Heart right ventricle (tissue), 16 donors: ENCODE data around the gene HELT. TPM values are rescaled to one million over a fixed set of nuclear protein-coding genes. Genes with fewer than 3 reads are reported as not detected.

Experiments used
- ATAC-seq, 8 donors: fragments of 200-7000 bp; cut with Tn5 transposase; one replicate each; pipeline ENCODE4 v1.9.1; 2020; ENCODE audit warnings: mild to moderate bottlenecking in 8 of 8, moderate library complexity in 8 of 8, moderate number of reproducible peaks in 1 of 8
- DNase-seq, 2 donors: peaks; one replicate each; pipeline ENCODE4 v3.0.0-alpha.2; 2020
- H3K27ac ChIP-seq, 10 donors: fragments of 200-600 bp; sonication (generic) in 2 of 10; one replicate each; pipeline versions ENCODE4 v1.5.0 to v1.8.0; 2020 to 2022; ENCODE audit warnings: mild to moderate bottlenecking in 3 of 10
- H3K27me3 ChIP-seq, 7 donors: fragments of 200-600 bp; one replicate each; pipeline ENCODE4 v1.8.0; 2021 to 2022; ENCODE audit warnings: mild to moderate bottlenecking in 2 of 7
- H3K36me3 ChIP-seq, 9 donors: fragments of 200-600 bp; sonication (generic) in 1 of 9; one replicate each; pipeline versions ENCODE4 v1.5.0 to v1.8.0; 2020 to 2022; ENCODE audit warnings: mild to moderate bottlenecking in 2 of 9
- H3K4me1 ChIP-seq, 9 donors: fragments of 200-600 bp; sonication (generic) in 1 of 9; one replicate each; pipeline versions ENCODE4 v1.5.0 to v1.8.0; 2020 to 2022; ENCODE audit warnings: mild to moderate bottlenecking in 4 of 9
- H3K4me3 ChIP-seq, 10 donors: fragments of 200-600 bp; sonication (generic) in 2 of 10; one replicate each; pipeline versions ENCODE4 v1.5.0 to v1.8.0; 2020 to 2022; ENCODE audit warnings: mild to moderate bottlenecking in 7 of 10, moderate library complexity in 2 of 10
- H3K9me3 ChIP-seq, 11 donors: fragments of 200-600 bp in 10 of 11; sonication (generic) in 2 of 11; one replicate each; pipeline versions ENCODE4 v1.5.0 to v1.8.0; 2013 to 2022; ENCODE audit warnings: mild to moderate bottlenecking in 2 of 11, control low read depth in 1 of 11, moderate library complexity in 1 of 11
- CTCF ChIP-seq, 9 donors: fragments of 200-600 bp; sonication (generic) in 2 of 9; IDR thresholded peaks; one replicate each; pipeline versions ENCODE4 v1.5.0 to v1.8.0; 2021 to 2022; ENCODE audit warnings: antibody characterized with exemption in 9 of 9, mild to moderate bottlenecking in 5 of 9, moderate library complexity in 1 of 9
- WGBS, 2 donors: extraction: QIAGEN DNeasy Blood & Tissue Kit; methylation state at CpG; one replicate each; pipeline ENCODE4 v1.1.7; 2013; ENCODE audit warnings: inconsistent platforms in 1 of 2; 5-methylcytosine and 5-hydroxymethylcytosine counted together
- intact Hi-C, 10 donors: fragments of 100-400 bp; cut with DNase I; formaldehyde crosslinking; loops; one replicate each; pipeline versions ENCODE4 v1.11.1 to v1.14.2; 2022
- polyA plus RNA-seq, 2 donors: library from polyadenylated mRNA; stranded (reverse); fragments of 200-250 nt; gene quantifications; one replicate each; pipeline ENCODE4 v1.2.3, GENCODE V29; 2013
- total RNA-seq, 10 donors: library from RNA; stranded (reverse); fragmentation: NEBNext Ultra II Directional in 3 of 10; extraction: Animal tissue kit (Norgen Biotek cat#: 25700) in 3 of 10; gene quantifications; one replicate each; pipeline versions ENCODE4 v1.2.1 to v1.2.4, GENCODE V29; 2021 to 2023
- donor health status: Arrhythmogenic right ventricular cardiomyopathy.
- donor health status: ischemic (EF 13 %, LVEDD 7.1; RV severe dilation, severe dysfunction).
- donor health status: healthy with polysubstance abuse.
- donor health status: DM: no; HTN: yes; CAD: no.
- donor health status: DM: no; HTN: no; CAD: no.
- donor health status: ischemic (EF 25% LVEDD 6.9; RV normal size, moderate dysfunction).
- donor health status: ischemic (EF 25% LVEDD 5.7; RV mildly dilated, moderate dysfunction).
- donor health status: healthy.
- donor health status: DM: yes; HTN: yes; CAD: no.
- donor health status: Ischemic cardiomyopathy.
- donor health status: ischemic (EF 35%, LVEDD 5.7; RV mildly dilated, moderate dysfunction).
- donor health status: nonischemic (EF 11% LVEDD 7.7; RV severe dilation, severe dysfunction).
- donor health status: DM: yes; HTN: yes; CAD: no.
- donor health status: PGD.
- donor health status: ischemic (EF 29% LVEDD 5.4; RV normal size, mild dysfunction).
- donor health status: nonischemic (EF 23%, LVEDD 6.1; RV moderate dilation, normal function).

The HELT gene
- total and polyA plus RNA-seq, 12 donors = not detected

GRCh38 chr4:184991860-184992259, 26.4 kb upstream of the HELT start:
- ATAC-seq (no peak), DNase-seq (no peak)
- H3K4me1 ChIP-seq = no peaks in the 10 kb centered on the region
- intact Hi-C loops = no loop called here
- no peaks in the 10 kb centered on the region for H3K9me3 ChIP-seq
- no peak overlapping the region for H3K27ac ChIP-seq
- peaks cover 0 to 17% (median 7%) of the 10 kb centered on the region in 7 donors for H3K27me3 ChIP-seq
- TF ChIP-seq CTCF (IDR thresholded peaks at IDR 0.05) = no peak
- H3K36me3 ChIP-seq = no peaks in the 10 kb centered on the region
- 82 to 87% methylated on average over 6 of the region's 6 CpGs for WGBS, 2 donors
- H3K4me3 ChIP-seq = no peak overlapping the region

GRCh38 chr4:184992422-184992821, 25.9 kb upstream of the HELT start:
- Histone ChIP-seq H3K9me3 (no peaks in the 10 kb centered on the region), H3K36me3 (no peaks in the 10 kb centered on the region), H3K4me1 (no peaks in the 10 kb centered on the region), H3K4me3 (no peak overlapping the region), H3K27ac (no peak overlapping the region), H3K27me3 (peaks cover 0 to 17% (median 7%) of the 10 kb centered on the region in 7 donors)
- DNase-seq = no peak
- no peak for TF ChIP-seq CTCF (IDR thresholded peaks at IDR 0.05)
- ATAC-seq = no peak
- intact Hi-C loops = no loop called here
- 83 to 87% methylated on average over 15 of the region's 15 CpGs for WGBS, 2 donors

- DNase-seq = no peak
- Histone ChIP-seq H3K4me3 (no peak overlapping the region), H3K27ac (no peak overlapping the region), H3K4me1 (no peaks in the 10 kb centered on the region), H3K27me3 (peaks cover 0 to 17% (median 7%) of the 10 kb centered on the region in 7 donors), H3K36me3 (no peaks in the 10 kb centered on the region), H3K9me3 (no peaks in the 10 kb centered on the region)
- ATAC-seq = no peak
- no peak for TF ChIP-seq CTCF (IDR thresholded peaks at IDR 0.05)
- intact Hi-C loops = no loop called here
- WGBS, 2 donors = 60 to 65% methylated on average over 3 of the region's 3 CpGs
These were observed 25.0 kb upstream of the HELT start for GRCh38 chr4:184993247-184993646.

- intact Hi-C loops = no loop called here
- ATAC-seq = no peak
- Histone ChIP-seq H3K27me3 (peaks cover 0 to 17% (median 7%) of the 10 kb centered on the region in 7 donors), H3K9me3 (no peaks in the 10 kb centered on the region), H3K4me3 (no peak overlapping the region), H3K36me3 (no peaks in the 10 kb centered on the region), H3K4me1 (no peaks in the 10 kb centered on the region), H3K27ac (no peak overlapping the region)
- DNase-seq = no peak
- no peak for TF ChIP-seq CTCF (IDR thresholded peaks at IDR 0.05)
- WGBS, 2 donors = 74 to 78% methylated on average over 18 of the region's 18 CpGs
These were observed 24.2 kb upstream of the HELT start for GRCh38 chr4:184994010-184994622.
